HG03439 (cell line): ENCODE results near the gene PUM2.
"Not testable (repeated sequence)": the region's sequence is repeated elsewhere in the genome, so short reads cannot be mapped to it uniquely, and the experiment has no call there.

ENCODE experiments used
- ATAC-seq: cut with Tn5 transposase; IDR thresholded peaks from one replicate; pipeline ENCODE4 v1.9.1; 2021; ENCODE audit warnings: mild to moderate bottlenecking, moderate library complexity; ENCODE audit not compliant: unreplicated experiment

PUM2 gene

GRCh38 chr2:20300656-20301055, 50.0 kb downstream of the PUM2 start:
- no peak for ATAC-seq

- ATAC-seq = no peak
These were observed 51.5 kb downstream of the PUM2 start for GRCh38 chr2:20299113-20299512.

- no peak for ATAC-seq
These were observed 56.4 kb downstream of the PUM2 start for GRCh38 chr2:20294231-20294630.

- ATAC-seq = no peak
These were observed 57.7 kb downstream of the PUM2 start for GRCh38 chr2:20292984-20293383.

GRCh38 chr2:20291846-20292408, 58.7 kb downstream of the PUM2 start:
- ATAC-seq = no peak

GRCh38 chr2:20291106-20291564, 59.5 kb downstream of the PUM2 start:
- ATAC-seq = no peak

GRCh38 chr2:20288642-20289340, 61.9 kb downstream of the PUM2 start:
- ATAC-seq = no peak

- no peak for ATAC-seq
These were observed 67.6 kb downstream of the PUM2 start for GRCh38 chr2:20282916-20283592.

- ATAC-seq = no peak
These were observed 68.8 kb downstream of the PUM2 start for GRCh38 chr2:20281876-20282275.

- ATAC-seq = no peak
These were observed 77.6 kb downstream of the PUM2 start for GRCh38 chr2:20273042-20273441.

GRCh38 chr2:20268317-20268716, 82.3 kb downstream of the PUM2 start:
- ATAC-seq = not testable (repeated sequence)

- no peak for ATAC-seq
These were observed 83.1 kb downstream of the PUM2 start for GRCh38 chr2:20267529-20267928.

- ATAC-seq = no peak
These were observed 86.0 kb downstream of the PUM2 start for GRCh38 chr2:20264629-20265028.

- ATAC-seq = no peak
These were observed 93.2 kb downstream of the PUM2 start for GRCh38 chr2:20257411-20257810.

GRCh38 chr2:20254731-20255130, 95.9 kb downstream of the PUM2 start:
- no peak for ATAC-seq

GRCh38 chr2:20250436-20250835, 100.2 kb downstream of the PUM2 start:
- no peak for ATAC-seq

- ATAC-seq = no peak
These were observed 101.5 kb downstream of the PUM2 start for GRCh38 chr2:20249170-20249569.

GRCh38 chr2:20247084-20247483, 103.6 kb downstream of the PUM2 start:
- ATAC-seq = no peak

GRCh38 chr2:20243637-20244036, 107.0 kb downstream of the PUM2 start:
- not testable (repeated sequence) for ATAC-seq

GRCh38 chr2:20242727-20243377, 107.8 kb downstream of the PUM2 start:
- no peak for ATAC-seq

GRCh38 chr2:20241973-20242726, 108.5 kb downstream of the PUM2 start:
- ATAC-seq = no peak
